Neural cell (in vitro differentiated cells): ENCODE data around the gene MAPK10. TPM values are rescaled to one million over a fixed set of nuclear protein-coding genes. Genes with fewer than 3 reads are reported as not detected.

Source experiments
- H2AFZ ChIP-seq: fragments of 200-600, 300-800 bp; sonication (generic), shearing (Covaris generic); 2 replicates; pipeline ENCODE4 v1.6.0; 2014; ENCODE audit warnings: low read depth, mild to moderate bottlenecking, antibody characterized with exemption, low read length, moderate library complexity
- H3F3A ChIP-seq: fragments of 200-600 bp; shearing (Covaris generic); 2 replicates; pipeline ENCODE4 v1.6.1; 2016; ENCODE audit warnings: mild to moderate bottlenecking, moderate library complexity, mixed read lengths, antibody characterized with exemption, low read length; ENCODE audit not compliant: insufficient read depth, poor library complexity, severe bottlenecking
- H3K27ac ChIP-seq: fragments of 200-600, 300-800 bp; sonication (generic), shearing (Covaris generic); 2 replicates; pipeline ENCODE4 v1.5.1; 2014; ENCODE audit warnings: mild to moderate bottlenecking, low read length, moderate library complexity
- H3K27me3 ChIP-seq: fragments of 300-800, 200-600 bp; sonication (generic), shearing (Covaris generic); 2 replicates; pipeline ENCODE4 v1.6.0; 2014; ENCODE audit warnings: mild to moderate bottlenecking, low read depth, low read length, moderate library complexity; ENCODE audit not compliant: insufficient read depth
- H3K36me3 ChIP-seq: fragments of 300-800, 200-600 bp; sonication (generic), shearing (Covaris generic); 2 replicates; pipeline ENCODE4 v1.5.1; 2014; ENCODE audit warnings: mild to moderate bottlenecking, antibody characterized with exemption, low read length, moderate library complexity; ENCODE audit not compliant: insufficient read depth
- H3K4me2 ChIP-seq: fragments of 300-800, 200-600 bp; sonication (generic), shearing (Covaris generic); 2 replicates; pipeline ENCODE4 v1.6.0; 2014; ENCODE audit warnings: mild to moderate bottlenecking, low read length
- H3K4me3 ChIP-seq: fragments of 300-800, 200-600 bp; sonication (generic), shearing (Covaris generic); 2 replicates; pipeline ENCODE4 v1.5.1; 2014; ENCODE audit warnings: mild to moderate bottlenecking, low read length, moderate library complexity
- H3K79me2 ChIP-seq: fragments of 200-600 bp; shearing (Covaris generic); replicated peaks from 2 replicates; pipeline ENCODE4 v1.6.0; 2014; ENCODE audit warnings: mild to moderate bottlenecking, low read length, moderate library complexity; ENCODE audit not compliant: insufficient read depth
- H3K9ac ChIP-seq: fragments of 300-800, 200-600 bp; sonication (generic), shearing (Covaris generic); 2 replicates; pipeline ENCODE4 v1.6.1; 2016; ENCODE audit warnings: mild to moderate bottlenecking, low read length, mixed read lengths
- H3K9me2 ChIP-seq: fragments of 200-600 bp; shearing (Covaris generic); 2 replicates; pipeline ENCODE4 v1.6.1; 2016; ENCODE audit warnings: mild to moderate bottlenecking, low read length, mixed read lengths; ENCODE audit not compliant: insufficient read depth
- H3K9me3 ChIP-seq: fragments of 200-600, 300-800 bp; sonication (generic), shearing (Covaris generic); 2 replicates; pipeline ENCODE4 v1.6.1; 2016; ENCODE audit warnings: mild to moderate bottlenecking, mixed run types, low read length, moderate library complexity, mixed read lengths
- H4K20me1 ChIP-seq: fragments of 200-600 bp; shearing (Covaris generic); 2 replicates; pipeline ENCODE4 v1.6.1; 2016; ENCODE audit warnings: mild to moderate bottlenecking, mixed run types; ENCODE audit not compliant: insufficient read depth
- CTCF ChIP-seq: fragments of 450-650 bp; IDR thresholded peaks from 2 replicates; pipeline ENCODE4 v1.5.1; 2014; ENCODE audit warnings: antibody characterized with exemption, mild to moderate bottlenecking, moderate library complexity; ENCODE audit not compliant: poor library complexity, severe bottlenecking
- EP300 ChIP-seq: fragments of 450-650 bp; conservative IDR thresholded peaks from 2 replicates; pipeline ENCODE4 v1.6.1; 2014; ENCODE audit warnings: antibody characterized with exemption, mild to moderate bottlenecking, moderate library complexity; ENCODE audit not compliant: poor library complexity, severe bottlenecking
- EZH2 ChIP-seq: fragments of 200-600, 300-800 bp; shearing (Covaris generic), sonication (generic); IDR thresholded peaks from 2 replicates; pipeline ENCODE4 v1.6.1; 2014; ENCODE audit warnings: antibody characterized with exemption, low read length, borderline replicate concordance, mild to moderate bottlenecking; ENCODE audit not compliant: insufficient read depth, poor library complexity, severe bottlenecking
- MXI1 ChIP-seq: fragments of 450-650 bp; conservative IDR thresholded peaks from 2 replicates; pipeline ENCODE4 v1.6.1; 2014; ENCODE audit warnings: antibody characterized with exemption, mild to moderate bottlenecking; ENCODE audit not compliant: poor library complexity, severe bottlenecking
- POLR2AphosphoS5 ChIP-seq: IDR thresholded peaks from 2 replicates; pipeline ENCODE4 v1.6.1; 2012
- RAD21 ChIP-seq: fragments of 450-650 bp; conservative IDR thresholded peaks from 2 replicates; pipeline ENCODE4 v1.6.1; 2014; ENCODE audit warnings: antibody characterized with exemption, mild to moderate bottlenecking, moderate library complexity
- REST ChIP-seq: IDR thresholded peaks from 2 replicates; pipeline ENCODE4 v1.6.1; 2012; ENCODE audit warnings: borderline replicate concordance
- SMC3 ChIP-seq: fragments of 450-650 bp; conservative IDR thresholded peaks from 2 replicates; pipeline ENCODE4 v1.6.1; 2014; ENCODE audit warnings: antibody characterized with exemption, mild to moderate bottlenecking, moderate library complexity; ENCODE audit not compliant: poor library complexity
- TAF1 ChIP-seq: IDR thresholded peaks from 2 replicates; pipeline ENCODE4 v1.6.1; 2012; ENCODE audit warnings: low read depth
- polyA plus RNA-seq: library from polyadenylated mRNA; depleted of rRNA; stranded (reverse); fragments of >200 nt; gene quantifications from 2 replicates; pipeline ENCODE4 v1.2.3, GENCODE V29; 2014

Gene MAPK10
- polyA plus RNA-seq, 1 donor from 2014 or later = 91.9 TPM

GRCh38 chr4:86296865-86297264 is 63.0 kb downstream of the MAPK10 start:
- Histone ChIP-seq H3K9me2 (no peaks in the 10 kb centered on the region), H3K79me2 (peaks cover 16% of the 10 kb centered on the region), H4K20me1 (no peaks in the 10 kb centered on the region), H3K4me2 (no peak overlapping the region), H3K9ac (no peak overlapping the region), H3K36me3 (no peaks in the 10 kb centered on the region), H3K27me3 (no peaks in the 10 kb centered on the region), H2AFZ (no peak overlapping the region), H3K27ac (no peak overlapping the region), H3K4me3 (no peak overlapping the region), H3K9me3 (no peaks in the 10 kb centered on the region), H3F3A (no peaks in the 10 kb centered on the region)
- TF ChIP-seq SMC3 = no peak
- TF ChIP-seq TAF1 = no peak
- TF ChIP-seq EP300 = no peak
- no peak for TF ChIP-seq POLR2AphosphoS5

- H4K20me1 ChIP-seq = no peaks in the 10 kb centered on the region
- no peaks in the 10 kb centered on the region for H3K9me3 ChIP-seq
- no peak overlapping the region for H3K27ac ChIP-seq
- no peaks in the 10 kb centered on the region for H3K36me3 ChIP-seq
- H3K27me3 ChIP-seq = no peaks in the 10 kb centered on the region
- H3K9me2 ChIP-seq = no peaks in the 10 kb centered on the region
- no peak overlapping the region for H3K4me3 ChIP-seq
- H3F3A ChIP-seq = no peaks in the 10 kb centered on the region
- no peak overlapping the region for H3K4me2 ChIP-seq
- H3K79me2 ChIP-seq = peaks cover 11% of the 10 kb centered on the region
- H3K9ac ChIP-seq = no peak overlapping the region
- no peak overlapping the region for H2AFZ ChIP-seq
- TF ChIP-seq REST (no peak), SMC3 (no peak), POLR2AphosphoS5 (no peak), MXI1 (no peak), EZH2 (no peak), CTCF (no peak), RAD21 (no peak), TAF1 (no peak), EP300 (no peak)
Observed at GRCh38 chr4:86294883-86295282, 65.0 kb downstream of the MAPK10 start.

GRCh38 chr4:86291180-86291579 is 68.7 kb downstream of the MAPK10 start:
- H3K9me3 ChIP-seq = no peaks in the 10 kb centered on the region
- H3K9me2 ChIP-seq = no peaks in the 10 kb centered on the region
- H3K79me2 ChIP-seq = no peaks in the 10 kb centered on the region
- no peak overlapping the region for H3K4me3 ChIP-seq
- H3F3A ChIP-seq = no peaks in the 10 kb centered on the region
- H3K4me2 ChIP-seq = no peak overlapping the region
- no peak overlapping the region for H3K9ac ChIP-seq
- H3K27me3 ChIP-seq = no peaks in the 10 kb centered on the region
- H2AFZ ChIP-seq = no peak overlapping the region
- H3K27ac ChIP-seq = no peak overlapping the region
- TF ChIP-seq REST (no peak), SMC3 (no peak), EP300 (no peak), POLR2AphosphoS5 (no peak), TAF1 (no peak), EZH2 (no peak), CTCF (no peak), MXI1 (no peak)
- H3K36me3 ChIP-seq = no peaks in the 10 kb centered on the region
- no peaks in the 10 kb centered on the region for H4K20me1 ChIP-seq
